GM12878 (cell line): ENCODE results near the gene KIAA2012. TPM values are rescaled to one million over a fixed set of nuclear protein-coding genes. Genes with fewer than 3 reads are reported as not detected.

Experiments
- ATAC-seq: fragments of 200-7000 bp; cut with Tn5 transposase; 3 replicates; pipeline ENCODE4 v1.9.1; 2020; ENCODE audit warnings: mild to moderate bottlenecking, moderate library complexity
- BruUV-seq: library from RNA; stranded (reverse); fragments of 400-500 nt; replicated peaks from 2 replicates; lab custom pipeline; 2021; lab: Mats Ljungman, UMichigan
- CTCF ChIA-PET: fragments of 300-600 bp; sonication (Branson Sonifier 250); formaldehyde crosslinking; extraction: SDS; loops from one replicate; lab custom pipeline; 2021; ENCODE audit warnings: inconsistent platforms; lab: Yijun Ruan, JAX
- POLR2A ChIA-PET: fragments of 350-600 bp; formaldehyde crosslinking; extraction: SDS; loops from one replicate; lab custom pipeline; 2021; ENCODE audit warnings: inconsistent platforms; lab: Charles Lee
- RAD21 ChIA-PET: fragments of 300-600 bp; sonication (Branson Sonifier 250); formaldehyde crosslinking; loops from one replicate; lab custom pipeline; 2023; ENCODE audit warnings: antibody characterized with exemption; ENCODE audit not compliant: unreplicated experiment; lab: Charles Lee
- SMC1A ChIA-PET: fragments of 300-600 bp; sonication (Branson Sonifier 250); formaldehyde crosslinking; loops from one replicate; lab custom pipeline; 2023; ENCODE audit not compliant: unreplicated experiment, uncharacterized antibody; lab: Charles Lee
- DNase-seq: peaks from one replicate; pipeline ENCODE4 v3.0.0-alpha.2; 2011; ENCODE audit warnings: low read depth, low spot score
- FAIRE-seq: peaks from 3 replicates; lab custom pipeline; 2011; peaks lifted over from hg19 to GRCh38; lab: Jason Lieb, UNC
- H2AFZ ChIP-seq: 2 replicates; pipeline ENCODE4 v1.6.0; 2011; ENCODE audit warnings: low read depth, low read length, control low read depth; ENCODE audit not compliant: control insufficient read depth
- H3K27ac ChIP-seq: 2 replicates; pipeline ENCODE4 v1.5.1; 2011; ENCODE audit warnings: control low read depth; ENCODE audit not compliant: control insufficient read depth, insufficient read depth
- H3K27me3 ChIP-seq, 2 experiments: replicated peaks in 1 of 2; 2 replicates each; pipeline versions ENCODE4 v1.6.0 to v1.6.1; 2011; ENCODE audit warnings: low read length in 1 of 2; ENCODE audit not compliant: control insufficient read depth in 2 of 2, insufficient read depth in 2 of 2
- H3K36me3 ChIP-seq, 2 experiments: 2 replicates each; pipeline ENCODE4 v1.5.1; 2011; ENCODE audit warnings: low read length in 1 of 2; ENCODE audit not compliant: control insufficient read depth in 2 of 2, insufficient read depth in 2 of 2
- H3K4me1 ChIP-seq: 2 replicates; pipeline ENCODE4 v1.6.1; 2011; ENCODE audit warnings: mild to moderate bottlenecking, low read length, moderate library complexity, mixed read lengths; ENCODE audit not compliant: control insufficient read depth, insufficient read depth
- H3K4me2 ChIP-seq: 2 replicates; pipeline ENCODE4 v1.6.0; 2011; ENCODE audit warnings: control low read depth; ENCODE audit not compliant: control insufficient read depth, insufficient read depth
- H3K4me3 ChIP-seq: fragments of 200-600 bp; sonication (generic); 2 replicates; pipeline ENCODE4 v1.5.1; 2016
- H3K79me2 ChIP-seq: 2 replicates; pipeline ENCODE4 v1.6.0; 2011; ENCODE audit warnings: low read length; ENCODE audit not compliant: control insufficient read depth, insufficient read depth
- H3K9ac ChIP-seq: 2 replicates; pipeline ENCODE4 v1.8.0; 2011; ENCODE audit warnings: low read length, control low read depth, mixed read lengths; ENCODE audit not compliant: control insufficient read depth, insufficient read depth
- H3K9me3 ChIP-seq: replicated peaks from 3 replicates; pipeline ENCODE4 v1.5.1; 2011; ENCODE audit warnings: mild to moderate bottlenecking, low read length; ENCODE audit not compliant: control insufficient read depth, insufficient read depth
- H4K20me1 ChIP-seq: 2 replicates; pipeline ENCODE4 v1.6.0; 2011; ENCODE audit not compliant: control insufficient read depth, insufficient read depth
- CREB1 ChIP-seq: IDR thresholded peaks from 2 replicates; pipeline ENCODE4 v1.6.1; 2012; ENCODE audit warnings: low read depth, mild to moderate bottlenecking, inconsistent platforms
- GATAD2B ChIP-seq: fragments of 450-650 bp; conservative IDR thresholded peaks from 2 replicates; pipeline ENCODE4 v1.6.1; 2017; ENCODE audit warnings: low read depth, mild to moderate bottlenecking, moderate library complexity
- NFYB ChIP-seq: IDR thresholded peaks from 2 replicates; pipeline ENCODE4 v1.6.1; 2011; ENCODE audit warnings: low read depth, mild to moderate bottlenecking, low read length, improper control_type of control experiment, moderate library complexity; ENCODE audit not compliant: insufficient read depth
- PBX3 ChIP-seq: IDR thresholded peaks from 2 replicates; pipeline ENCODE4 v1.6.1; 2011; ENCODE audit warnings: mild to moderate bottlenecking, low read depth, low read length, moderate library complexity; ENCODE audit not compliant: insufficient replicate concordance
- RBBP5 ChIP-seq: fragments of 200-600 bp; sonication (generic); conservative IDR thresholded peaks from 2 replicates; pipeline ENCODE4 v1.6.1; 2016
- SMARCA5 ChIP-seq: fragments of 450-650 bp; IDR thresholded peaks from 2 replicates; pipeline ENCODE4 v1.6.1; 2017; ENCODE audit warnings: mild to moderate bottlenecking
- USF1 ChIP-seq: IDR thresholded peaks from 2 replicates; pipeline ENCODE4 v1.6.1; 2011; ENCODE audit warnings: borderline replicate concordance, low read depth, mild to moderate bottlenecking, moderate library complexity, mixed read lengths, low read length; ENCODE audit not compliant: insufficient read depth; ENCODE audit errors: extremely low read length
- ZNF207 ChIP-seq: fragments of 450-650 bp; IDR thresholded peaks from 2 replicates; pipeline ENCODE4 v1.6.1; 2014; ENCODE audit warnings: antibody characterized with exemption, mild to moderate bottlenecking, borderline replicate concordance
- WGBS: methylation state at CpG from one replicate; pipeline ENCODE4 v1.1.6; 2016; ENCODE audit warnings: low lambda C conversion rate; ENCODE audit not compliant: insufficient replicate concordance, insufficient coverage; ENCODE audit errors: missing lambda C conversion rate; 5-methylcytosine and 5-hydroxymethylcytosine counted together
- in situ Hi-C: fragments of 300-500 bp; cut with MboI; formaldehyde crosslinking; loops from 9 replicates; pipeline ENCODE4 v1.14.3; 2018; ENCODE audit warnings: mixed read lengths
- intact Hi-C: fragments of 100-400 bp; cut with micrococcal nuclease; formaldehyde crosslinking; loops from one replicate; pipeline ENCODE4 v1.14.2; 2022; ENCODE audit not compliant: unreplicated experiment
- polyA plus RNA-seq, 11 experiments: library from polyadenylated mRNA; depleted of rRNA in 4 of 11; unstranded in 6 of 11; stranded (reverse) in 5 of 11; fragments of >200 nt; fragmentation: Nextera tagmentation in 4 of 11; fragmentation: Illumina TruSeq in 1 of 11; extraction: Ambion mirVana in 4 of 11; extraction: Trizol in 1 of 11; gene quantifications; 1 replicate in 1 of 11; 2 replicates in 10 of 11; pipeline versions ENCODE4 v1.2.1 to v1.2.3, GENCODE V29; 2011 to 2016; ENCODE audit warnings: inconsistent platforms in 2 of 11, missing spikeins in 2 of 11, low read depth in 1 of 11
- total RNA-seq, 4 experiments: library from RNA; depleted of rRNA in 3 of 4; stranded (reverse); fragments of >200 nt in 3 of 4; fragmentation: Illumina TruSeq in 1 of 4; extraction: Trizol in 1 of 4; gene quantifications; 2 replicates each; pipeline versions ENCODE4 v1.2.1 to v1.2.3, GENCODE V29; 2013 to 2021

The KIAA2012 gene
- total and polyA plus RNA-seq, 10 of the 15 experiments (the other 5 are each of a cell fraction or from before 2014, with no cell fraction given), result 0.03 TPM; not detected in 9

GRCh38 chr2:202118168-202118567 is 45.1 kb downstream of the KIAA2012 start (continued):
- no peak for TF ChIP-seq PBX3
- TF ChIP-seq ZNF207, result no peak
- no peak for TF ChIP-seq CREB1
- no peak for TF ChIP-seq RBBP5

GRCh38 chr2:202120828-202121227 is 47.8 kb downstream of the KIAA2012 start:
- Histone ChIP-seq H3K9ac (no peak overlapping the region), H3K79me2 (no peaks in the 10 kb centered on the region), H3K4me1 (no peaks in the 10 kb centered on the region), H3K36me3 (no peaks in the 10 kb centered on the region), H3K27me3 (0 out of 4 replicates have a peak, but pooled peaks cover 0 to 3% of the 10 kb centered on the region in 2 experiments), H3K4me3 (no peak overlapping the region), H3K27ac (no peak overlapping the region), H4K20me1 (no peaks in the 10 kb centered on the region), H2AFZ (no peak overlapping the region), H3K4me2 (no peak overlapping the region), H3K9me3 (no peaks in the 10 kb centered on the region; the same call in 2 of the 3 replicates)
- in situ Hi-C loops (no loop called here), intact Hi-C loops (no loop called here)
- ChIA-PET SMC1A (no interaction called here), CTCF (interaction anchor here (0.6 to 1.2 kb wide), 2 partner anchors 18 to 58 kb away, joined by 3 to 6 read pairs; no protein-coding TSS in a partner anchor), RAD21 (no interaction called here), POLR2A (no interaction called here)
- FAIRE-seq (no peak), ATAC-seq (no peak), DNase-seq (no peak)
- TF ChIP-seq GATAD2B, result no peak
- TF ChIP-seq SMARCA5, result no peak
- TF ChIP-seq NFYB, result peak; percentile 59; the same call in 1 of the 2 replicates
- peak; percentile 7 for TF ChIP-seq USF1
- BruUV-seq, result no TSS peak
- 31% methylated on average over 3 of the region's 3 CpGs for WGBS
